Calu3 (cell line): ENCODE data around the gene YLPM1. TPM values are rescaled to one million over a fixed set of nuclear protein-coding genes. Genes with fewer than 3 reads are reported as not detected.

Experiments
- BruUV-seq: library from RNA; stranded (reverse); fragments of 400-500 nt; replicated peaks from 2 replicates; lab custom pipeline; 2021; lab: Mats Ljungman, UMichigan
- CTCF ChIA-PET: fragments of 300-600 bp; sonication (Branson Sonifier 250); formaldehyde crosslinking; loops from one replicate; lab custom pipeline; 2022; ENCODE audit warnings: antibody characterized with exemption; lab: Charles Lee
- DNase-seq: peaks from one replicate; pipeline ENCODE4 v3.0.0; 2022
- H3K27ac Mint-ChIP-seq: one replicate; pipeline ENCODE4 v1.8.0; 2022; ENCODE audit warnings: mixed read lengths; ENCODE audit not compliant: unreplicated experiment
- H3K27me3 Mint-ChIP-seq: one replicate; pipeline ENCODE4 v1.8.0; 2022; ENCODE audit warnings: mixed read lengths; ENCODE audit not compliant: unreplicated experiment
- H3K36me3 Mint-ChIP-seq: one replicate; pipeline ENCODE4 v1.8.0; 2022; ENCODE audit warnings: mild to moderate bottlenecking, moderate library complexity, mixed read lengths; ENCODE audit not compliant: insufficient read depth, unreplicated experiment
- H3K4me1 Mint-ChIP-seq: one replicate; pipeline ENCODE4 v1.8.0; 2022; ENCODE audit warnings: mild to moderate bottlenecking, low read depth, mixed read lengths; ENCODE audit not compliant: unreplicated experiment
- H3K4me3 Mint-ChIP-seq: one replicate; pipeline ENCODE4 v1.8.0; 2022; ENCODE audit warnings: mild to moderate bottlenecking, low read depth, moderate library complexity, mixed read lengths; ENCODE audit not compliant: unreplicated experiment
- H3K9me3 Mint-ChIP-seq: one replicate; pipeline ENCODE4 v1.8.0; 2022; ENCODE audit warnings: low read depth, mixed read lengths; ENCODE audit not compliant: unreplicated experiment
- intact Hi-C: fragments of 100-400 bp; cut with micrococcal nuclease; formaldehyde crosslinking; loops from one replicate; pipeline ENCODE4 v1.10.0; 2022; ENCODE audit not compliant: unreplicated experiment
- total RNA-seq: library from RNA; stranded (reverse); gene quantifications from 2 replicates; pipeline ENCODE4 v1.2.3, GENCODE V29; 2022
- TF ChIP-seq, protein P1 (sequence below): fragments of 200-600 bp; IDR thresholded peaks from one replicate; pipeline ENCODE4 v1.8.0; 2022; ENCODE audit warnings: antibody characterized with exemption; ENCODE audit not compliant: unreplicated experiment

Gene YLPM1
- total RNA-seq, 1 experiment from 2014 or later: 67.5 TPM

DNA sequence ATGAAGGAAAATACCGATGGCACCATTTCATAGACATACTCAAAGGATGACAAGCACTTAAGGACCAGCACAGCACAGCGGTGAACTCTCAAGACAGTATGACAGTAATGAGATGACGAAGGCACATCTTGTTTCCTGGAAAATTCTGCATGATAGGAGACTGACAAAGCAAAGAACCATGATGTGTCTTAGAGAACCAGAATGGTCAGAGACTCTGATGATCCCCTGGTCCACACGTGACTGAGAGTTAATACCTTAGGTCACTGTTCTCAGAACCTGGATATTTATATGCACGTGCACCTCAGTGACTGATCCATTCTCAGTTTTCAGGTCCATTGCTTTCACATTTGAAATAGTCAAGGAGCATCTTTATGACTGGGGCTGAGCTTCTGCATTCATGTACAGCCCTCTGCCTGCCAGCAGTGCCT is 77.5 kb downstream of the YLPM1 start:
- DNase-seq: no peak
- Mint-ChIP-seq H3K27ac (no peak overlapping the region), H3K4me3 (no peak overlapping the region), H3K9me3 (no peaks in the 10 kb centered on the region), H3K4me1 (no peaks in the 10 kb centered on the region), H3K36me3 (no peaks in the 10 kb centered on the region), H3K27me3 (no peaks in the 10 kb centered on the region)
- CTCF ChIA-PET: no interaction called here
- TF ChIP-seq, protein P1, sequence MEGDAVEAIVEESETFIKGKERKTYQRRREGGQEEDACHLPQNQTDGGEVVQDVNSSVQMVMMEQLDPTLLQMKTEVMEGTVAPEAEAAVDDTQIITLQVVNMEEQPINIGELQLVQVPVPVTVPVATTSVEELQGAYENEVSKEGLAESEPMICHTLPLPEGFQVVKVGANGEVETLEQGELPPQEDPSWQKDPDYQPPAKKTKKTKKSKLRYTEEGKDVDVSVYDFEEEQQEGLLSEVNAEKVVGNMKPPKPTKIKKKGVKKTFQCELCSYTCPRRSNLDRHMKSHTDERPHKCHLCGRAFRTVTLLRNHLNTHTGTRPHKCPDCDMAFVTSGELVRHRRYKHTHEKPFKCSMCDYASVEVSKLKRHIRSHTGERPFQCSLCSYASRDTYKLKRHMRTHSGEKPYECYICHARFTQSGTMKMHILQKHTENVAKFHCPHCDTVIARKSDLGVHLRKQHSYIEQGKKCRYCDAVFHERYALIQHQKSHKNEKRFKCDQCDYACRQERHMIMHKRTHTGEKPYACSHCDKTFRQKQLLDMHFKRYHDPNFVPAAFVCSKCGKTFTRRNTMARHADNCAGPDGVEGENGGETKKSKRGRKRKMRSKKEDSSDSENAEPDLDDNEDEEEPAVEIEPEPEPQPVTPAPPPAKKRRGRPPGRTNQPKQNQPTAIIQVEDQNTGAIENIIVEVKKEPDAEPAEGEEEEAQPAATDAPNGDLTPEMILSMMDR: no peak
- intact Hi-C loops: no loop called here
- BruUV-seq: no TSS peak

DNA sequence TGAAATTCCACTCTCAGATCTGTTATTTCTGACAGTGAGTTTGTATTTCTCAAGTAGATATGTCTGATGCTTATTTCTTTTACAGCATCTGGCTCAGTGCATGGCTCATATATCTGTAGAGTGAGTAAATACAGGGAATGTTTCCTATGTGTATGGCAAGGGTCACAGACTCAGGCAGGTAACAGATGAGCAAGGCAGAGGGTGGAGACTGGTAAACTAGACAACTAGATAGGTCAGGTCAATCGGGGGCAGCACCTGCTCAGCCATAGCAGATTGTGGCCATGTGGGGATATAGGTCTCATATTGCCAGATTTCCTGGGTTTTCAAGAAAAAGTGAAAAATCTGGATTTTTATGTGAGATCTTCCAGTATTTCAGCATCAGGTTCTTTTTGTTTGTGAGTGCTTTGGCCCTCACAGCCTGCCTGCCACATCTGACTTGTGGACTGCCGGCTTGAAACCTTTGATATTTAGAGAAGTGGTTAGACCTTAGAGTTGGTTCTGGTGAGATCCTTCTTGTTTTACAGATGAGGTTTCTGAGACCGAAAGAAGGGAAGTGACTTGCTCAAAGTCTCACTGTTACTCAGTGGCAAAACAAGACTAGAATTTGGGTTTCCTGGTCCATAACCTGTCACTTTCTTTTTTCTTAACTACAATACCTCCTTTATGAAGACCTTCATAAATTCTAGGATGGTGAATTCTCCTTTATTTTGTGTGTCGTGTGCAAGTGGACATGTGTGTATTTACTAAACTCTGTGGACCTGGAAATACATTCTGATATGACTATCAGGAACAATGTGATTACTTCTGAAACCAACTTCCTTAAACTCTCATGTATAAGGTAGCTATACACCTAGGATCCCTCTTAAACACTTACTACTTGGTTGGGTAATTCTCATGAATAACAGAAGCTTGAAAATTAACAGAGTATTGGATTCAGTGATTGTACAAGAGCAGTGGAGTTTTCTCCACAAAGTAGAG is 78.4 kb downstream of the YLPM1 start:
- H3K9me3 Mint-ChIP-seq: no peaks in the 10 kb centered on the region
- no peaks in the 10 kb centered on the region for H3K36me3 Mint-ChIP-seq
- BruUV-seq: no TSS peak
- TF ChIP-seq, protein P1: no peak
- CTCF ChIA-PET: no interaction called here
- H3K4me1 Mint-ChIP-seq: no peaks in the 10 kb centered on the region
- DNase-seq: no peak
- H3K4me3 Mint-ChIP-seq: no peak overlapping the region
- intact Hi-C loops: no loop called here
- H3K27me3 Mint-ChIP-seq: no peaks in the 10 kb centered on the region
- H3K27ac Mint-ChIP-seq: no peak overlapping the region

DNA sequence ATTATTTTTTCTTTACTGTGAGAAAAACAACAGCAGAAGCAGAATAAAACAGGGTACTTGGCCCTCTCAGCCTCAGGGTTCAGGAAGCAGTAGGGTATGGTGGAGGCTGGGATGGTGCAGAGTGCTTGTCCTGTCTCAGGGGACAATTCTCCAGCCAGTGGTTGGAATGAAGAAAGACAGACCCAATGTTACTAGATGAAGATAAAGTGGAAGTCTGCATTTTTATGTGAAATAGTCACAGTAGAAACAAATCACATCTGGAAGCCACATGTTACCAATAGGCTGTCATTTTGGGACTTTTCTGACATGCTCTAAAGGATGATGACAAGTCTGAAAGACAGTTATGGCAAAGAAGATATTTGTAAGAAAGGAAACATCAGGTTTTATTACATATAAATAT is 80.5 kb downstream of the YLPM1 start:
- no peaks in the 10 kb centered on the region for H3K27me3 Mint-ChIP-seq
- CTCF ChIA-PET: no interaction called here

DNA sequence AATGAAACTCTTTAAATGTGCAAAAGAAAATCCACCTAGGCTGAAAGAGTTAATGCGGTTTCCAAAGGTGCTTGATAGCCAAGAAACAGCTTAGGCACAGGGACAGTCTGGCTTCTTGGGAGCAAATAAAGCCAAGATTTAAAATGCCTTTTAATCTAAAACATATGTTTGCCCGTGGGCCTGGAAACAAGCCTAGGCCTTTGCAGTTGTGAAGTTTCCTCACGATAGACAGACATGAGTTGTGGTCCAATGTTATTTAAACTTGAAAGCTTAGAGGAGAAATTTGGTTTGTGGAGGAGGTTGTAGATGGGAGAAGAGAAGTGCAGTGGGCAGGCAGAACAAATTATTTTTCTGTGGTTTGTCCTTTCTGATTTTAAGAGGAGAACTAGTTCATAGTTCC is 83.1 kb downstream of the YLPM1 start:
- TF ChIP-seq, protein P1: no peak
- no peaks in the 10 kb centered on the region for H3K36me3 Mint-ChIP-seq
- no peaks in the 10 kb centered on the region for H3K9me3 Mint-ChIP-seq
- no peak overlapping the region for H3K27ac Mint-ChIP-seq
- DNase-seq: no peak
- no peaks in the 10 kb centered on the region for H3K4me1 Mint-ChIP-seq
- no TSS peak for BruUV-seq
- CTCF ChIA-PET: no interaction called here
- no peak overlapping the region for H3K4me3 Mint-ChIP-seq
- no peaks in the 10 kb centered on the region for H3K27me3 Mint-ChIP-seq
- intact Hi-C loops: no loop called here

More for the DNA sequence above, 80.5 kb downstream of the YLPM1 start:
- Mint-ChIP-seq H3K36me3 (no peaks in the 10 kb centered on the region), H3K9me3 (no peaks in the 10 kb centered on the region), H3K4me1 (no peaks in the 10 kb centered on the region), H3K4me3 (no peak overlapping the region), H3K27ac (no peak overlapping the region)
- TF ChIP-seq, protein P1: no peak
- intact Hi-C loops: no loop called here
- no peak for DNase-seq
- BruUV-seq: no TSS peak
